ENCODE measurements around the gene EZH1.

GRCh38 chr17:42767512-42767911, 22.7 kb upstream of the EZH1 start:
- TF ChIP-seq POLR2AphosphoS5 (IDR thresholded peaks at IDR 0.05; ENCODE audit: low read depth, low read length), result no peak
- no peak for TF ChIP-seq REST (IDR thresholded peaks at IDR 0.05; ENCODE audit: insufficient read depth in 1 of 2, low read depth in 2 of 2, low read length in 2 of 2)
